ENCODE measurements around the gene LIMD2.
A peak's percentile ranks its signal among the peaks of the same experiment; 100 is the strongest.

DNA sequence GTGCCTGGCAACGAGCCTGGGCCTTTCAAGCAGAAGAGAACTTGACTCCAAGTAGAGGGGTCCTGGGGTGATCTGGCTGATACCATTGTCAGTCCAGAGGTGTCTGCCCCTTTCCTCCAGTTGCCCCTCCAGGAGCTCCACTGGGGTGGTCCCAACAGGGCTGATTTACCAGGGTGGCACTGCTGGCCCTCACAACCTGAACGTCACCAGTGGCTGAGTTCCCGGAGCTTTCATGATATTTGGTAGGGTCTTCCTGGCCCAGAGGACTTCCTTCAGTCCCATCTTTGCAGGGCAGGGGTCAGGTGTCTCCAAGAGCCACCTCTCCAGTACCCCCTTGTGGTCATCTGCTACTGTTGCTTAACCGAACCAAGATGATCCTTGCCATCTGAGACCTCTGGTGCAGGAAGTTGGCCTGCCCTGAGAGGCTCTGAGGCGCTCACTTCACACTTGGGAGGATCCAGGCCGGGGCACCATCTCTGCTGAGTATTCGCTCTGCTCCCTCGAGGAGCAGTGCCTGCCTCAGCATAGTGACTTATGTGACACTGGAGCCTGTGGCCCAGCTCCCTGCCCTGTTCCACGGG lies 3.5 kb downstream of the LIMD2 start:
- TF ChIP-seq, protein P1, sequence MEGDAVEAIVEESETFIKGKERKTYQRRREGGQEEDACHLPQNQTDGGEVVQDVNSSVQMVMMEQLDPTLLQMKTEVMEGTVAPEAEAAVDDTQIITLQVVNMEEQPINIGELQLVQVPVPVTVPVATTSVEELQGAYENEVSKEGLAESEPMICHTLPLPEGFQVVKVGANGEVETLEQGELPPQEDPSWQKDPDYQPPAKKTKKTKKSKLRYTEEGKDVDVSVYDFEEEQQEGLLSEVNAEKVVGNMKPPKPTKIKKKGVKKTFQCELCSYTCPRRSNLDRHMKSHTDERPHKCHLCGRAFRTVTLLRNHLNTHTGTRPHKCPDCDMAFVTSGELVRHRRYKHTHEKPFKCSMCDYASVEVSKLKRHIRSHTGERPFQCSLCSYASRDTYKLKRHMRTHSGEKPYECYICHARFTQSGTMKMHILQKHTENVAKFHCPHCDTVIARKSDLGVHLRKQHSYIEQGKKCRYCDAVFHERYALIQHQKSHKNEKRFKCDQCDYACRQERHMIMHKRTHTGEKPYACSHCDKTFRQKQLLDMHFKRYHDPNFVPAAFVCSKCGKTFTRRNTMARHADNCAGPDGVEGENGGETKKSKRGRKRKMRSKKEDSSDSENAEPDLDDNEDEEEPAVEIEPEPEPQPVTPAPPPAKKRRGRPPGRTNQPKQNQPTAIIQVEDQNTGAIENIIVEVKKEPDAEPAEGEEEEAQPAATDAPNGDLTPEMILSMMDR (IDR thresholded peaks at IDR 0.05), result peak in 3 of 6 experiments; percentile 12 to 30 (median 16)
- no peak for TF ChIP-seq POLR2A (IDR thresholded peaks at IDR 0.05)
